OCI-LY7 (cell line): ENCODE data around the gene SP7.

Source experiments
- EZH2phosphoT487 ChIP-seq: fragments of 200-600 bp; sonication (generic); IDR thresholded peaks from 2 replicates; pipeline ENCODE4 v1.6.1; 2018; ENCODE audit warnings: low read depth, borderline replicate concordance, mild to moderate bottlenecking, mixed run types, antibody characterized with exemption, low read length, moderate library complexity, mixed read lengths
- TF ChIP-seq, protein P1 (sequence below): fragments of 200-600 bp; sonication (generic); conservative IDR thresholded peaks from 2 replicates; pipeline ENCODE4 v1.5.1; 2014; ENCODE audit warnings: mild to moderate bottlenecking, antibody characterized with exemption, low read length, moderate library complexity, mixed read lengths

DNA sequence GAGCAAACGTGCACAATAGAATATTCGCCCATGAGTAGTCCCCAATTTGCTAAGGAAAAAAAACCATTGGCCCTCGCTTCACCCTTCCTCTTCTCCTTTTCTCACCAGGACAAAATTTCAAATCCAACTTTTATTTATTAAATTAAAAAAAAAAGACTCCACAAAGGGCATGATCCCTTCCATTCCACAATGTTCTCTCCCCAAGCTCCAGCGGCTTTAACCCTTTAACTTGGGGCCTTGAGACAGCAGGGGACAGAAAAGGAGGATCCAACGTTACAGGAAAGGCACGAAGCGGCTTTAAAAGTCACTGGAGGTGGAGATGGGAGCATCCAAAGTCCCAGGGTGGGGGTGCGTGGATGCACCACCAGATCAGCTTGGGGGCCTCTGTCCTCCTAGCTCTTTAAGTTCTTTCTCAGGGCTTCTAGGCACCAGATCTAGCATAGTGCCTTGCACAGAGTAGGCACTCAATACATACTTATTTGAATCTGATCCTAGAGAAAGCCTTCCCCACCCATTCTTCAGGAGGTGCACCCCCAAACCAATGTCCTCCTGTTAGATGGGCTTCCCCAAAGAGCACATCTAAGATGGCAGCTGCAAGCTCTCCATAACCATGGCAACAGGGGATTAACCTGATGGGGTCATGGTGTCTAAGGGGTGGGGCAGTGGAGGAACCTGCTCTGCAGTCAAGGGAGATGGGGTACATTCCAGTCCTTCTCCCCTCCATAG lies 9.5 kb downstream of the SP7 start:
- TF ChIP-seq, protein P1, sequence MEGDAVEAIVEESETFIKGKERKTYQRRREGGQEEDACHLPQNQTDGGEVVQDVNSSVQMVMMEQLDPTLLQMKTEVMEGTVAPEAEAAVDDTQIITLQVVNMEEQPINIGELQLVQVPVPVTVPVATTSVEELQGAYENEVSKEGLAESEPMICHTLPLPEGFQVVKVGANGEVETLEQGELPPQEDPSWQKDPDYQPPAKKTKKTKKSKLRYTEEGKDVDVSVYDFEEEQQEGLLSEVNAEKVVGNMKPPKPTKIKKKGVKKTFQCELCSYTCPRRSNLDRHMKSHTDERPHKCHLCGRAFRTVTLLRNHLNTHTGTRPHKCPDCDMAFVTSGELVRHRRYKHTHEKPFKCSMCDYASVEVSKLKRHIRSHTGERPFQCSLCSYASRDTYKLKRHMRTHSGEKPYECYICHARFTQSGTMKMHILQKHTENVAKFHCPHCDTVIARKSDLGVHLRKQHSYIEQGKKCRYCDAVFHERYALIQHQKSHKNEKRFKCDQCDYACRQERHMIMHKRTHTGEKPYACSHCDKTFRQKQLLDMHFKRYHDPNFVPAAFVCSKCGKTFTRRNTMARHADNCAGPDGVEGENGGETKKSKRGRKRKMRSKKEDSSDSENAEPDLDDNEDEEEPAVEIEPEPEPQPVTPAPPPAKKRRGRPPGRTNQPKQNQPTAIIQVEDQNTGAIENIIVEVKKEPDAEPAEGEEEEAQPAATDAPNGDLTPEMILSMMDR = no peak
- no peak for TF ChIP-seq EZH2phosphoT487
